Measurements from ENCODE around the gene RAVER1. TPM values are rescaled to one million over a fixed set of nuclear protein-coding genes. Genes with fewer than 3 reads are reported as not detected.

The RAVER1 gene
- total RNA-seq, 2 experiments from 2014 or later: 83.7 to 90.8 TPM

- Mint-ChIP-seq H3K27ac (no peak overlapping the region), H3K4me3 (no peak overlapping the region), H3K9me3 (ENCODE audit: low read depth) (no peaks in the 10 kb centered on the region), H3K36me3 (ENCODE audit: low read depth) (peaks cover 2% of the 10 kb centered on the region), H3K27me3 (no peaks in the 10 kb centered on the region), H3K4me1 (peaks cover 20% of the 10 kb centered on the region)
- DNase-seq: no peak
- intact Hi-C loops (cut with DNase I, micrococcal nuclease): loop anchor here in 1 of 2 experiments (5.0 kb wide), 1 partner anchor 36 kb away; no protein-coding TSS in a partner anchor
- ChIA-PET POLR2A (interaction anchor here (0.5 to 1.0 kb wide), 3 partner anchors 8 to 134 kb away, joined by 3 to 7 read pairs (median 6); no protein-coding TSS in a partner anchor), CTCF (interaction anchor here (1.4 to 9.2 kb wide), 3 partner anchors 7 to 122 kb away, joined by 4 to 165 read pairs (median 82); partner anchors contain the start of gene TYK2)
- no peak for ATAC-seq
These were observed 66.6 kb downstream of the RAVER1 start for GRCh38 chr19:10266706-10267105.

Other genes starting within 250 kb of the RAVER1 start
- gene SHFL, start 247.2 kb downstream of the RAVER1 start, total RNA-seq: 10 to 100 TPM; 49.8 to 62.6 TPM
- gene ANGPTL6, start 230.9 kb downstream of the RAVER1 start, total RNA-seq: 10 to 100 TPM; 10.4 to 14.1 TPM
- gene PPAN, start 227.2 kb downstream of the RAVER1 start, total RNA-seq: 100 to 1,000 TPM; 139 to 149 TPM
- gene P2RY11, start 221.8 kb downstream of the RAVER1 start, total RNA-seq: 10 to 100 TPM; 46.4 to 52.1 TPM
- gene EIF3G, start 213.6 kb downstream of the RAVER1 start, total RNA-seq: 100 to 1,000 TPM; 230 to 253 TPM
- gene DNMT1, start 138.6 kb downstream of the RAVER1 start, total RNA-seq: 100 to 1,000 TPM; 374 to 385 TPM
- gene S1PR2, start 102.2 kb downstream of the RAVER1 start, total RNA-seq: 1 to 10 TPM; 8.1 to 9.0 TPM
- 100 to 1,000 TPM; 130 to 140 TPM for gene MRPL4, start 81.3 kb downstream of the RAVER1 start, total RNA-seq
- 10 to 100 TPM; 27.9 to 30.9 TPM for gene ICAM1, start 62.4 kb downstream of the RAVER1 start, total RNA-seq
- gene ICAM4, start 46.6 kb downstream of the RAVER1 start, total RNA-seq: under 1 TPM; 0.23 to 0.46 TPM
- gene ICAM5, start 43.6 kb downstream of the RAVER1 start, total RNA-seq: 1 to 10 TPM; 1.9 TPM
- gene ZGLP1, start 23.7 kb downstream of the RAVER1 start, total RNA-seq: 1 to 10 TPM; 3.3 to 3.5 TPM
- gene FDX2, start 17.5 kb downstream of the RAVER1 start, total RNA-seq: 10 to 100 TPM; 11.7 to 13.3 TPM
- 100 to 1,000 TPM; 109 to 122 TPM for gene ICAM3, start 6.1 kb upstream of the RAVER1 start, total RNA-seq
- 100 to 1,000 TPM; 151 to 197 TPM for gene TYK2, start 47.0 kb upstream of the RAVER1 start, total RNA-seq
- gene CDC37, start 70.0 kb upstream of the RAVER1 start, total RNA-seq: 100 to 1,000 TPM; 178 to 190 TPM
- 1 to 10 TPM; 3.9 to 4.3 TPM for gene PDE4A, start 87.0 kb upstream of the RAVER1 start, total RNA-seq
- 10 to 100 TPM; 38.7 to 58.7 TPM for gene KEAP1, start 169.8 kb upstream of the RAVER1 start, total RNA-seq
- gene S1PR5, start 183.9 kb upstream of the RAVER1 start, total RNA-seq: under 1 TPM; 0.07 to 0.11 TPM
- gene ATG4D, start 210.4 kb upstream of the RAVER1 start, total RNA-seq: 10 to 100 TPM; 18.9 to 19.3 TPM
- gene KRI1, start 232.5 kb upstream of the RAVER1 start, total RNA-seq: 10 to 100 TPM; 62.5 to 67.1 TPM
- gene CDKN2D, start 235.4 kb upstream of the RAVER1 start, total RNA-seq: 10 to 100 TPM; 39.2 to 50.3 TPM

All from activated CD4-positive, alpha-beta T cell treated with anti-CD3 and anti-CD28 coated beads for 36 hours (primary cell).